Caco-2 (cell line): ENCODE measurements around the gene GNAO1. TPM values are rescaled to one million over a fixed set of nuclear protein-coding genes. Genes with fewer than 3 reads are reported as not detected.

Source experiments
- BruUV-seq: library from RNA; stranded (reverse); fragments of 400-500 nt; replicated peaks from 2 replicates; lab custom pipeline; 2021; lab: Mats Ljungman, UMichigan
- CTCF ChIA-PET: fragments of 300-600 bp; sonication (Branson Sonifier 250); formaldehyde crosslinking; loops from one replicate; lab custom pipeline; 2022; ENCODE audit warnings: antibody characterized with exemption; lab: Charles Lee
- POLR2A ChIA-PET: fragments of 300-600 bp; sonication (Branson Sonifier 250); formaldehyde crosslinking; loops from one replicate; lab custom pipeline; 2022; ENCODE audit warnings: antibody characterized with exemption; lab: Charles Lee
- DNase-seq, 2 experiments: peaks; one replicate each; pipeline versions ENCODE4 v3.0.0 to v3.0.0-alpha.2; 2020 to 2022
- H3K27me3 ChIP-seq: replicated peaks from 2 replicates; pipeline ENCODE4 v1.6.0; 2011; ENCODE audit warnings: low read length; ENCODE audit not compliant: control insufficient read depth, insufficient read depth
- H3K36me3 ChIP-seq: 2 replicates; pipeline ENCODE4 v1.5.1; 2011; ENCODE audit warnings: low read length; ENCODE audit not compliant: control insufficient read depth, insufficient read depth
- H3K4me1 ChIP-seq: fragments of 250-450 bp; sonication (Bioruptor Pico); 2 replicates; pipeline ENCODE4 v1.5.1; 2020; ENCODE audit warnings: mild to moderate bottlenecking
- H3K4me3 ChIP-seq: 2 replicates; pipeline ENCODE4 v1.5.1; 2011; ENCODE audit warnings: low read depth, mild to moderate bottlenecking, control low read depth, low read length
- H3K9me3 ChIP-seq: fragments of 250-450 bp; sonication (Bioruptor Pico); 2 replicates; pipeline ENCODE4 v1.5.1; 2020; ENCODE audit warnings: mild to moderate bottlenecking, moderate library complexity
- H3K27ac Mint-ChIP-seq: one replicate; pipeline ENCODE4 v1.8.0; 2022; ENCODE audit warnings: mixed read lengths; ENCODE audit not compliant: unreplicated experiment
- H3K27me3 Mint-ChIP-seq: one replicate; pipeline ENCODE4 v1.8.0; 2022; ENCODE audit warnings: mixed read lengths; ENCODE audit not compliant: insufficient read depth, unreplicated experiment
- H3K36me3 Mint-ChIP-seq: one replicate; pipeline ENCODE4 v1.8.0; 2022; ENCODE audit warnings: mild to moderate bottlenecking, mixed read lengths; ENCODE audit not compliant: insufficient read depth, unreplicated experiment
- H3K4me1 Mint-ChIP-seq: one replicate; pipeline ENCODE4 v1.8.0; 2022; ENCODE audit warnings: low read depth, mixed read lengths; ENCODE audit not compliant: unreplicated experiment
- H3K4me3 Mint-ChIP-seq: one replicate; pipeline ENCODE4 v1.8.0; 2022; ENCODE audit warnings: mild to moderate bottlenecking, moderate library complexity, mixed read lengths; ENCODE audit not compliant: unreplicated experiment
- H3K9me3 Mint-ChIP-seq: one replicate; pipeline ENCODE4 v1.8.0; 2022; ENCODE audit warnings: mixed read lengths; ENCODE audit not compliant: unreplicated experiment
- CTCF ChIP-seq, 2 experiments: fragments of 200-600 bp in 1 of 2; IDR thresholded peaks; 1 replicate in 1 of 2; 2 replicates in 1 of 2; pipeline versions ENCODE4 v1.5.1 to v1.8.0; 2011 to 2022; ENCODE audit warnings: antibody characterized with exemption in 1 of 2, control low read depth in 1 of 2, inconsistent platforms in 1 of 2, low read depth in 1 of 2, low read length in 1 of 2, mild to moderate bottlenecking in 1 of 2, moderate library complexity in 1 of 2; ENCODE audit not compliant: insufficient read depth in 1 of 2, severe bottlenecking in 1 of 2, unreplicated experiment in 1 of 2
- intact Hi-C: fragments of 100-400 bp; cut with micrococcal nuclease; formaldehyde crosslinking; loops from one replicate; pipeline ENCODE4 v1.10.0; 2022; ENCODE audit not compliant: unreplicated experiment
- total RNA-seq: library from RNA; stranded (reverse); gene quantifications from 2 replicates; pipeline ENCODE4 v1.2.3, GENCODE V29; 2022

The GNAO1 gene
- total RNA-seq, 1 experiment from 2014 or later = 3.2 TPM

- H3K4me1 ChIP-seq = peaks cover 11% of the 10 kb centered on the region
- no peak for TF ChIP-seq CTCF (IDR thresholded peaks at IDR 0.05; ENCODE audit: insufficient read depth in 1 of 2, low read depth in 1 of 2, low read length in 1 of 2, severe bottlenecking in 1 of 2, unreplicated experiment in 1 of 2)
- no peaks in the 10 kb centered on the region for H3K36me3 ChIP-seq
- H3K9me3 ChIP-seq = no peaks in the 10 kb centered on the region
- ChIA-PET CTCF (interaction anchor here (0.7 kb wide), 1 partner anchor 747 kb away, joined by 6 read pairs; no protein-coding TSS in a partner anchor), POLR2A (no interaction called here)
- H3K27me3 ChIP-seq = no peaks in the 10 kb centered on the region
- DNase-seq = no peak
- H3K4me3 ChIP-seq = no peak overlapping the region
- H3K9me3 Mint-ChIP-seq = no peaks in the 10 kb centered on the region
- no peaks in the 10 kb centered on the region for H3K36me3 Mint-ChIP-seq
- peak overlapping the region; percentile 46 for H3K27ac Mint-ChIP-seq
- peaks cover 8% of the 10 kb centered on the region for H3K27me3 Mint-ChIP-seq
- H3K4me3 Mint-ChIP-seq = peak overlapping the region; percentile 61
- intact Hi-C loops = no loop called here
- no TSS peak for BruUV-seq
- H3K4me1 Mint-ChIP-seq = peaks cover 13% of the 10 kb centered on the region
Observed at GRCh38 chr16:56212144-56212543, 20.9 kb downstream of the GNAO1 start.

DNA sequence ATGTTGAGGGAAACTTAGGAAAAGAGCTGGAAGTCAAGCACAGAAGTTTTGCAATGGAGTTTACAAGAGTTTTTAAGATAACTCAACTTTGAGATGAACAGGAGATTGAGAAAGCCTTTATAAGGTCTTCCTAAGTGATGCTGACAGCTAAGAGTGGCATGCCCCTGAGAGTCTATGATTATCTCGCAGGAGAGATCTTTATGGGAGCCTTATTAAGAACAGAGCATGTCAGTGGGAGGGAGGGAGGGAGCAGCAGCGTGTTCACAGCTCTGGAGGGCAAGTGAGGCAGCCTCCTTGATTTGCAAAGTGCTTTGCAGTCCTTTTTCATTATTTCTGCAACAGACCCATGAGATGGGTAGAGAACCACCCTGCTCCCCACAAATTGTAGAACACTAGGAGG lies 30.7 kb downstream of the GNAO1 start:
- no peaks in the 10 kb centered on the region for H3K27me3 ChIP-seq
- H3K4me3 Mint-ChIP-seq = no peak overlapping the region
- H3K36me3 Mint-ChIP-seq = no peaks in the 10 kb centered on the region
- intact Hi-C loops = no loop called here
- no peak for DNase-seq
- ChIA-PET POLR2A (no interaction called here), CTCF (no interaction called here)
- no peak for TF ChIP-seq CTCF (IDR thresholded peaks at IDR 0.05; ENCODE audit: insufficient read depth in 1 of 2, low read depth in 1 of 2, low read length in 1 of 2, severe bottlenecking in 1 of 2, unreplicated experiment in 1 of 2)
- H3K9me3 Mint-ChIP-seq = no peaks in the 10 kb centered on the region
- no TSS peak for BruUV-seq
- no peak overlapping the region for H3K27ac Mint-ChIP-seq
- H3K4me1 ChIP-seq = no peaks in the 10 kb centered on the region
- H3K36me3 ChIP-seq = no peaks in the 10 kb centered on the region
- H3K27me3 Mint-ChIP-seq = peaks cover 8% of the 10 kb centered on the region
- no peaks in the 10 kb centered on the region for H3K4me1 Mint-ChIP-seq
- no peak overlapping the region for H3K4me3 ChIP-seq
- H3K9me3 ChIP-seq = no peaks in the 10 kb centered on the region

DNA sequence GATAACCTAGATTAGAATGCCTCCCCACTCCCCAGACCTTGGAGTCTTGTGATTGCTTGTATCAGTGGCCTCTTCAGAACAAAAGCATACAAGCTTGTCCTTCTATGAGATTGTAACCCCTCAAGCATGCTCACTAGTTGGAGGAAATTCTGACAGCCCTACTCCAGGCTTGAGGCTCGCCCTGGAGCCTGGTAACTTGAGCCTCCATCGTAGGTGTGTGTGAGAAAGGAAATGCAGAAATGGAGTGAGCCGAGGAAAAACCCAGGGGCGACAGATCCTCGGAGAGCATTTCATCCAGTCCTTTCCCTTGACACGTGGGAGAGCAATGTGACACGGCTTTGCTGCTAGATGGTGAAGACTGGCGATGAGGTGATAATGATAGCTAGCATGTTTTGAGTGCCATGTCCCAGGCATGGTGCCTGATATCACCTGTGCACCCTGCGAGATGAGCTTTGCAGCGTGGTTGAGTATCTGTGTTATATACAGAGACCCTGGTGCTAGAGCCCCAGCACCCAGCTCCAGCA lies 31.2 kb downstream of the GNAO1 start:
- TF ChIP-seq CTCF (IDR thresholded peaks at IDR 0.05; ENCODE audit: insufficient read depth in 1 of 2, low read depth in 1 of 2, low read length in 1 of 2, severe bottlenecking in 1 of 2, unreplicated experiment in 1 of 2) = no peak
- H3K4me1 ChIP-seq = no peaks in the 10 kb centered on the region
- no peaks in the 10 kb centered on the region for H3K9me3 ChIP-seq
- H3K4me3 Mint-ChIP-seq = no peak overlapping the region
- intact Hi-C loops = no loop called here
- no peaks in the 10 kb centered on the region for H3K4me1 Mint-ChIP-seq
- H3K4me3 ChIP-seq = no peak overlapping the region
- H3K36me3 Mint-ChIP-seq = no peaks in the 10 kb centered on the region
- CTCF ChIA-PET = no interaction called here
- POLR2A ChIA-PET = no interaction called here
- BruUV-seq = no TSS peak
- no peak overlapping the region for H3K27ac Mint-ChIP-seq
- DNase-seq = no peak
- H3K27me3 ChIP-seq = no peaks in the 10 kb centered on the region
- H3K9me3 Mint-ChIP-seq = no peaks in the 10 kb centered on the region
- peaks cover 8% of the 10 kb centered on the region for H3K27me3 Mint-ChIP-seq
- H3K36me3 ChIP-seq = no peaks in the 10 kb centered on the region
